ENCODE results near the gene ZNF77.
"Not testable (repeated sequence)": the region's sequence is repeated elsewhere in the genome, so short reads cannot be mapped to it uniquely, and the experiment has no call there.

DNA sequence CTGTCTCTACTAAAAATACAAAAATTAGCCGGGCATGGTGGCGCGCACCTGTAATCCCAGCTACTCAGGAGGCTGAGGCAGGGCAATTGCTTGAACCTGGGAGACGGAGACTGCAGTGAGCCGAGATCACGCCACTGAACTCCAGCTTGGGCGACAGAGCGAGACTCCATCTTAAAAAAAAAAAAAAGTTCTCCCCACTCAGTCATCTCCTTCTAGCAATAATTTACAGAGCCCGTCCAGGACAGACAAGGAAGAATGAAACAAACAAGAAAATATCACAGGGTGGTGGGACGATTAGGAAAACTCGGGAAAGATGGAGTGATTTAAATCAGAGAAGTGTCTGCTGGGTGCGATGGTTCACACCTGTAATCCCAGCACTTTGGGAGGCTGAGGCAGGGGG is 18.9 kb upstream of the ZNF77 start:
- TF ChIP-seq POLR2A, CTCF (IDR thresholded peaks at IDR 0.05): not testable (repeated sequence)
